B cell (primary cell): ENCODE measurements around the gene PSMG4. TPM values are rescaled to one million over a fixed set of nuclear protein-coding genes. Genes with fewer than 3 reads are reported as not detected.

Experiments used
- ATAC-seq: fragments of 200-7000 bp; cut with Tn5 transposase; one replicate; pipeline ENCODE4 v1.10.0; 2021; ENCODE audit warnings: low read depth, mild to moderate bottlenecking, moderate number of reproducible peaks, moderate library complexity
- CTCF ChIA-PET: fragments of 350-600 bp; sonication (Branson Sonifier 250); formaldehyde crosslinking; loops from one replicate; lab custom pipeline; 2021; ENCODE audit warnings: antibody characterized with exemption, inconsistent platforms; lab: Charles Lee
- POLR2A ChIA-PET: fragments of 350-600 bp; sonication (Branson Sonifier 250); formaldehyde crosslinking; loops from one replicate; lab custom pipeline; 2021; ENCODE audit warnings: antibody characterized with exemption; lab: Charles Lee
- DNase-seq: peaks from one replicate; pipeline ENCODE4 v3.0.0; 2013
- H2AFZ ChIP-seq: 2 replicates; pipeline ENCODE4 v1.6.1; 2012; ENCODE audit warnings: mild to moderate bottlenecking, low read depth, low read length; ENCODE audit not compliant: insufficient read depth, poor library complexity, severe bottlenecking
- H3K27ac ChIP-seq, 2 donors: 1 replicate in 1 of 2; 2 replicates in 1 of 2; pipeline ENCODE4 v1.5.1; 2012 to 2013; ENCODE audit warnings: low read length in 2 of 2, mild to moderate bottlenecking in 2 of 2, moderate library complexity in 1 of 2
- H3K27me3 ChIP-seq, 4 experiments: fragments of 200-600 bp in 1 of 4; sonication (generic) in 1 of 4; replicated peaks in 1 of 4; 1 replicate in 2 of 4; 2 replicates in 2 of 4; pipeline versions ENCODE4 v1.6.1 to v1.7.0; 2013 to 2016; ENCODE audit warnings: low read length in 3 of 4, mild to moderate bottlenecking in 2 of 4, mixed read lengths in 1 of 4, moderate library complexity in 1 of 4; ENCODE audit not compliant: insufficient read depth in 4 of 4, control insufficient read depth in 3 of 4; ENCODE audit errors: control extremely low read depth in 1 of 4
- H3K36me3 ChIP-seq, 2 experiments: replicated peaks in 1 of 2; 1 replicate in 1 of 2; 2 replicates in 1 of 2; pipeline versions ENCODE4 v1.6.1 to v1.7.1; 2013; ENCODE audit warnings: low read length in 1 of 2; ENCODE audit not compliant: insufficient read depth in 2 of 2, control insufficient read depth in 1 of 2; ENCODE audit errors: control extremely low read depth in 1 of 2, extremely low read depth in 1 of 2
- H3K4me1 ChIP-seq, 2 donors: fragments of 200-600 bp in 1 of 2; sonication (generic) in 1 of 2; 1 replicate in 1 of 2; 2 replicates in 1 of 2; pipeline versions ENCODE4 v1.5.1 to v1.6.1; 2013 to 2017; ENCODE audit warnings: low read length in 2 of 2; ENCODE audit not compliant: control insufficient read depth in 2 of 2, insufficient read depth in 2 of 2
- H3K4me2 ChIP-seq: replicated peaks from 2 replicates; pipeline ENCODE3; 2012; ENCODE audit warnings: mild to moderate bottlenecking, low read depth, low read length; ENCODE audit not compliant: poor library complexity, severe bottlenecking
- H3K4me3 ChIP-seq, 5 experiments: fragments of 200-600 bp in 1 of 5; sonication (generic) in 1 of 5; 1 replicate in 3 of 5; 2 replicates in 2 of 5; pipeline versions ENCODE4 v1.5.1 to v1.7.0; 2011 to 2016; ENCODE audit warnings: low read length in 4 of 5, mild to moderate bottlenecking in 4 of 5, low read depth in 2 of 5, control low read depth in 1 of 5, moderate library complexity in 1 of 5; ENCODE audit not compliant: insufficient read depth in 1 of 5; ENCODE audit errors: control extremely low read depth in 1 of 5, extremely low read depth in 1 of 5
- H3K79me2 ChIP-seq: fragments of 200-600 bp; sonication (generic); one replicate; pipeline ENCODE4 v1.6.0; 2016; ENCODE audit warnings: low read length; ENCODE audit not compliant: control insufficient read depth, insufficient read depth
- H3K9ac ChIP-seq: fragments of 200-600 bp; sonication (generic); 2 replicates; pipeline ENCODE4 v1.6.1; 2017; ENCODE audit warnings: mild to moderate bottlenecking, low read length, moderate library complexity
- H3K9me3 ChIP-seq, 3 donors: one replicate each; pipeline versions ENCODE4 v1.6.1 to v1.7.1; 2013; ENCODE audit warnings: low read length in 2 of 3; ENCODE audit not compliant: control insufficient read depth in 2 of 3, insufficient read depth in 1 of 3; ENCODE audit errors: control extremely low read depth in 1 of 3
- H4K20me1 ChIP-seq: 2 replicates; pipeline ENCODE4 v1.6.0; 2012; ENCODE audit warnings: mild to moderate bottlenecking, low read length; ENCODE audit not compliant: insufficient read depth, control insufficient read depth, poor library complexity, severe bottlenecking
- H3K27ac Mint-ChIP-seq: one replicate; pipeline ENCODE4 v1.8.0; 2021; ENCODE audit warnings: mixed read lengths
- H3K27me3 Mint-ChIP-seq: one replicate; pipeline ENCODE4 v1.8.0; 2021; ENCODE audit warnings: mixed read lengths
- H3K4me1 Mint-ChIP-seq: one replicate; pipeline ENCODE4 v1.8.0; 2021; ENCODE audit warnings: mixed read lengths
- H3K4me3 Mint-ChIP-seq: one replicate; pipeline ENCODE4 v1.8.0; 2021; ENCODE audit warnings: mixed read lengths
- H3K9me3 Mint-ChIP-seq: one replicate; pipeline ENCODE4 v1.8.0; 2022; ENCODE audit warnings: mixed read lengths; ENCODE audit not compliant: insufficient read depth
- EZH2 ChIP-seq: IDR thresholded peaks from 2 replicates; pipeline ENCODE4 v1.6.1; 2012; ENCODE audit warnings: borderline replicate concordance, low read depth, mild to moderate bottlenecking, moderate library complexity, low read length; ENCODE audit not compliant: insufficient read depth, poor library complexity, severe bottlenecking
- WGBS: methylation state at CpG from one replicate; pipeline ENCODE4 v1.1.5; 2013; ENCODE audit warnings: missing lambda C conversion rate; ENCODE audit not compliant: insufficient coverage; 5-methylcytosine and 5-hydroxymethylcytosine counted together
- intact Hi-C: fragments of 100-400 bp; cut with micrococcal nuclease; formaldehyde crosslinking; loops from one replicate; pipeline ENCODE4 v1.10.0; 2022
- polyA plus RNA-seq: library from polyadenylated mRNA; depleted of rRNA; stranded (reverse); fragments of >200 nt; gene quantifications from 2 replicates; pipeline ENCODE4 v1.2.3, GENCODE V29; 2012
- total RNA-seq, 2 donors: library from RNA; stranded (reverse); fragments of 120-200 nt in 1 of 2; gene quantifications; 1 replicate in 1 of 2; 2 replicates in 1 of 2; pipeline versions ENCODE4 v1.2.3 to v1.2.4, GENCODE V29; 2013 to 2022
- TF ChIP-seq, protein P1 (sequence below): fragments of 200-600 bp; IDR thresholded peaks from one replicate; pipeline ENCODE4 v1.8.0; 2022; ENCODE audit warnings: antibody characterized with exemption, mild to moderate bottlenecking

The PSMG4 gene
- total and polyA plus RNA-seq, 2 donors (not counting 1 experiment from before 2014, with no cell fraction given), result 31.9 to 42.4 TPM

DNA sequence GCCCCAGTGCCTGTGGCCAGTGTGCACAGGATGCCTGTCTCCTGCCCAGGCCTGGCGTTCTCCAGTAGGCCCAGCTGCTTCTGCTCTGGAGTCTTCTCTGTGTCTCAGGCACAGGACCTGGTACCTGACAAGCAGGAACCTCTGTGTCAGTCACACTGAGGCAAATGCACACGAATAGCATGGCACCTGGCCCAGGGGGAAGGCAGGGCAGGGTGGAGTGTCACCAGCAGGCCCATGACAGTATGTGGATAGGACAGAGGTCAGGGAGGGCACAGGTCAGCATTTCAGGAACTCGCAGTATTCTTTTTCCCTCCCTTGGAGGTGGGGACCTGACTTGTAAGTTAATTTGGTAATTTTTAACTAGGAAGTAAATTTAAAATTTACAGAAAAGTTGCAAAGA is 5.6 kb downstream of the PSMG4 start:
- CTCF ChIA-PET, result interaction anchor here (0.9 to 3.1 kb wide), 2 partner anchors 13 to 15 kb away, joined by 3 to 11 read pairs; no protein-coding TSS in a partner anchor
- Mint-ChIP-seq H3K27ac (no peak overlapping the region), H3K9me3 (no peaks in the 10 kb centered on the region), H3K4me1 (peaks cover 36% of the 10 kb centered on the region), H3K4me3 (no peak overlapping the region), H3K27me3 (no peaks in the 10 kb centered on the region)
- Histone ChIP-seq H3K9ac (no peak overlapping the region), H3K27ac (no peak overlapping the region), H3K79me2 (peaks cover 78% of the 10 kb centered on the region), H2AFZ (no peak overlapping the region), H3K4me3 (no peak overlapping the region), H3K4me1 (peaks cover 20 to 27% of the 10 kb centered on the region in 2 donors), H3K27me3 (no peaks in the 10 kb centered on the region), H3K36me3 (peaks cover 0 to 34% of the 10 kb centered on the region in 2 experiments), H3K9me3 (no peaks in the 10 kb centered on the region), H3K4me2 (no peak overlapping the region), H4K20me1 (peaks cover 88% of the 10 kb centered on the region)
- DNase-seq (no peak), ATAC-seq (no peak)
- intact Hi-C loops, result no loop called here
- POLR2A ChIA-PET, result no interaction called here
- TF ChIP-seq, protein P1, sequence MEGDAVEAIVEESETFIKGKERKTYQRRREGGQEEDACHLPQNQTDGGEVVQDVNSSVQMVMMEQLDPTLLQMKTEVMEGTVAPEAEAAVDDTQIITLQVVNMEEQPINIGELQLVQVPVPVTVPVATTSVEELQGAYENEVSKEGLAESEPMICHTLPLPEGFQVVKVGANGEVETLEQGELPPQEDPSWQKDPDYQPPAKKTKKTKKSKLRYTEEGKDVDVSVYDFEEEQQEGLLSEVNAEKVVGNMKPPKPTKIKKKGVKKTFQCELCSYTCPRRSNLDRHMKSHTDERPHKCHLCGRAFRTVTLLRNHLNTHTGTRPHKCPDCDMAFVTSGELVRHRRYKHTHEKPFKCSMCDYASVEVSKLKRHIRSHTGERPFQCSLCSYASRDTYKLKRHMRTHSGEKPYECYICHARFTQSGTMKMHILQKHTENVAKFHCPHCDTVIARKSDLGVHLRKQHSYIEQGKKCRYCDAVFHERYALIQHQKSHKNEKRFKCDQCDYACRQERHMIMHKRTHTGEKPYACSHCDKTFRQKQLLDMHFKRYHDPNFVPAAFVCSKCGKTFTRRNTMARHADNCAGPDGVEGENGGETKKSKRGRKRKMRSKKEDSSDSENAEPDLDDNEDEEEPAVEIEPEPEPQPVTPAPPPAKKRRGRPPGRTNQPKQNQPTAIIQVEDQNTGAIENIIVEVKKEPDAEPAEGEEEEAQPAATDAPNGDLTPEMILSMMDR, result no peak
- no peak for TF ChIP-seq EZH2
- WGBS, result 100% methylated on average over 2 of the region's 3 CpGs

DNA sequence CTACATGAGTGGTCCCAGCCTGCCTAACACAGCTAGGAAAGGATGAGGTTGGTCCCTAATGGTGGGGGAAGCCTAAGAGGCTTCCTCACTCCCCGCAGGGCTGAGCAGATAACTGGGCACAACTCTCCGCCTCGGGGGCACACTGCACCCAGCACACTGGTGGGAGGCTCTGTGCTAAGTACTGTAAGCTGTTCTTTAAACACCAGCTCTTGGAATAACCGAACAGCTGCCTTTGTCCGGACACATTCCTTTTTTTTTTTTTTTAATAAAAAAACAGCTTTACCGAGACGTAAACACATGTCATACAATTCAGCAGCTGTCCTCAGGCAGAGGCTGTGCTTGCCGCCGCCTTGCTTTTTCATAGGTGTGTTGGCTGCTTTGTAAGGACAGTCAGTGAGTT is 6.9 kb downstream of the PSMG4 start:
- Histone ChIP-seq H2AFZ (no peak overlapping the region), H4K20me1 (peaks cover 80% of the 10 kb centered on the region), H3K27ac (no peak overlapping the region), H3K36me3 (peaks cover 0 to 42% of the 10 kb centered on the region in 2 experiments), H3K79me2 (peaks cover 65% of the 10 kb centered on the region), H3K9ac (no peak overlapping the region), H3K4me1 (peaks cover 11 to 14% of the 10 kb centered on the region in 2 donors), H3K9me3 (no peaks in the 10 kb centered on the region), H3K27me3 (no peaks in the 10 kb centered on the region), H3K4me2 (no peak overlapping the region), H3K4me3 (no peak overlapping the region)
- ChIA-PET CTCF (interaction anchor here (1.0 to 3.1 kb wide), 2 partner anchors 14 to 467 kb away, joined by 3 to 11 read pairs; no protein-coding TSS in a partner anchor), POLR2A (no interaction called here)
- DNase-seq (no peak), ATAC-seq (no peak)
- Mint-ChIP-seq H3K9me3 (no peaks in the 10 kb centered on the region), H3K4me3 (no peak overlapping the region), H3K4me1 (peaks cover 26% of the 10 kb centered on the region), H3K27ac (no peak overlapping the region), H3K27me3 (no peaks in the 10 kb centered on the region)
- 77% methylated on average over 9 of the region's 9 CpGs for WGBS
- TF ChIP-seq, protein P1, result no peak
- TF ChIP-seq EZH2, result no peak
- intact Hi-C loops, result no loop called here
